IMR-90 (cell line): ENCODE data around the gene PHC2. TPM values are rescaled to one million over a fixed set of nuclear protein-coding genes. Genes with fewer than 3 reads are reported as not detected.
A peak's percentile ranks its signal among the peaks of the same experiment; 100 is the strongest.

Experiments
- ATAC-seq: fragments of 200-7000 bp; cut with Tn5 transposase; 2 replicates; pipeline ENCODE4 v1.9.1; 2020; ENCODE audit warnings: low read depth, mild to moderate bottlenecking, moderate library complexity
- BruUV-seq: library from RNA; stranded (reverse); fragments of 400-500 nt; replicated peaks from 2 replicates; lab custom pipeline; 2021; lab: Mats Ljungman, UMichigan
- CTCF ChIA-PET: fragments of 300-600 bp; formaldehyde crosslinking; extraction: SDS; loops from one replicate; lab custom pipeline; 2021; ENCODE audit warnings: antibody characterized with exemption; lab: Yijun Ruan, JAX
- POLR2A ChIA-PET: fragments of 300-600 bp; sonication (Branson Sonifier 250); formaldehyde crosslinking; loops from one replicate; lab custom pipeline; 2022; ENCODE audit warnings: antibody characterized with exemption; ENCODE audit not compliant: unreplicated experiment; lab: Charles Lee
- DNase-seq: peaks from one replicate; pipeline ENCODE4 v3.0.0; 2013
- H2AFZ ChIP-seq: replicated peaks from 2 replicates; pipeline ENCODE3; 2013; ENCODE audit warnings: low read length, mild to moderate bottlenecking; ENCODE audit not compliant: poor library complexity
- H2AK5ac ChIP-seq: 2 replicates; pipeline ENCODE4 v1.6.1; 2013; ENCODE audit warnings: low read depth, low read length, inconsistent platforms
- H2AK9ac ChIP-seq: replicated peaks from 2 replicates; pipeline ENCODE3; 2013; ENCODE audit warnings: mild to moderate bottlenecking, low read depth, low read length, moderate library complexity; ENCODE audit not compliant: poor library complexity
- H2BK120ac ChIP-seq: 2 replicates; pipeline ENCODE4 v1.6.1; 2013; ENCODE audit warnings: low read depth, low read length, inconsistent platforms
- H2BK15ac ChIP-seq: 3 replicates; pipeline ENCODE4 v1.6.1; 2013; ENCODE audit warnings: low read depth, low read length, inconsistent platforms
- H2BK20ac ChIP-seq: 2 replicates; pipeline ENCODE4 v1.6.1; 2013; ENCODE audit warnings: low read depth, mild to moderate bottlenecking, inconsistent platforms, low read length, moderate library complexity
- H2BK5ac ChIP-seq: 2 replicates; pipeline ENCODE4 v1.6.1; 2013; ENCODE audit warnings: mild to moderate bottlenecking, low read depth, low read length, inconsistent platforms; ENCODE audit not compliant: poor library complexity, severe bottlenecking
- H3K14ac ChIP-seq: replicated peaks from 2 replicates; pipeline ENCODE4 v1.6.1; 2013; ENCODE audit warnings: low read depth, low read length, inconsistent platforms
- H3K18ac ChIP-seq: 2 replicates; pipeline ENCODE4 v1.6.1; 2013; ENCODE audit warnings: low read depth, low read length, control low read depth
- H3K23ac ChIP-seq: 2 replicates; pipeline ENCODE4 v1.6.1; 2013; ENCODE audit warnings: low read depth, low read length, inconsistent platforms
- H3K27ac ChIP-seq: 2 replicates; pipeline ENCODE4 v1.5.1; 2013; ENCODE audit warnings: mild to moderate bottlenecking, control low read depth, low read length; ENCODE audit not compliant: insufficient read depth
- H3K27me3 ChIP-seq: 2 replicates; pipeline ENCODE4 v1.6.1; 2013; ENCODE audit warnings: low read length; ENCODE audit not compliant: control insufficient read depth, insufficient read depth
- H3K36me3 ChIP-seq: 2 replicates; pipeline ENCODE4 v1.6.1; 2013; ENCODE audit warnings: low read length, mixed read lengths; ENCODE audit not compliant: control insufficient read depth, insufficient read depth
- H3K4ac ChIP-seq: 2 replicates; pipeline ENCODE4 v1.6.1; 2013; ENCODE audit warnings: low read depth, low read length, inconsistent platforms
- H3K4me1 ChIP-seq: 2 replicates; pipeline ENCODE4 v1.6.1; 2013; ENCODE audit warnings: low read length, mixed read lengths; ENCODE audit not compliant: control insufficient read depth, insufficient read depth
- H3K4me2 ChIP-seq: 2 replicates; pipeline ENCODE4 v1.6.1; 2013; ENCODE audit warnings: low read depth, mild to moderate bottlenecking, control low read depth, low read length, moderate library complexity
- H3K4me3 ChIP-seq: 2 replicates; pipeline ENCODE4 v1.5.1; 2013; ENCODE audit warnings: low read depth, mild to moderate bottlenecking, control low read depth, low read length, moderate library complexity; ENCODE audit not compliant: insufficient read depth
- H3K56ac ChIP-seq: 2 replicates; pipeline ENCODE4 v1.6.1; 2013; ENCODE audit warnings: low read length, inconsistent platforms; ENCODE audit not compliant: insufficient read depth; ENCODE audit errors: extremely low read depth
- H3K79me1 ChIP-seq, 2 experiments: 2 replicates each; pipeline ENCODE4 v1.6.1; 2013; ENCODE audit warnings: low read length in 2 of 2, inconsistent platforms in 1 of 2, low read depth in 1 of 2
- H3K9ac ChIP-seq: 2 replicates; pipeline ENCODE4 v1.6.1; 2013; ENCODE audit warnings: low read depth, low read length, control low read depth
- H3K9me1 ChIP-seq: 2 replicates; pipeline ENCODE4 v1.6.1; 2013; ENCODE audit warnings: low read length, inconsistent platforms; ENCODE audit not compliant: insufficient read depth
- H3K9me3 ChIP-seq: 2 replicates; pipeline ENCODE4 v1.6.1; 2013; ENCODE audit warnings: low read length; ENCODE audit not compliant: control insufficient read depth, insufficient read depth
- H4K20me1 ChIP-seq: 2 replicates; pipeline ENCODE4 v1.6.1; 2013; ENCODE audit warnings: low read length, inconsistent platforms; ENCODE audit not compliant: insufficient read depth
- H4K5ac ChIP-seq: 2 replicates; pipeline ENCODE4 v1.6.1; 2013; ENCODE audit warnings: mild to moderate bottlenecking, low read depth, low read length, control low read depth
- H4K8ac ChIP-seq, 2 experiments: 2 replicates each; pipeline ENCODE4 v1.6.1; 2013; ENCODE audit warnings: low read depth in 2 of 2, low read length in 2 of 2, control low read depth in 1 of 2, inconsistent platforms in 1 of 2
- H4K91ac ChIP-seq: 2 replicates; pipeline ENCODE4 v1.6.1; 2013; ENCODE audit warnings: low read depth, low read length, inconsistent platforms; ENCODE audit not compliant: insufficient read depth
- CHD1 ChIP-seq: IDR thresholded peaks from 2 replicates; pipeline ENCODE4 v1.6.1; 2012; ENCODE audit warnings: low read depth, low read length, improper control_type of control experiment
- MAZ ChIP-seq: IDR thresholded peaks from 2 replicates; pipeline ENCODE4 v1.6.1; 2012; ENCODE audit warnings: low read depth, mild to moderate bottlenecking, low read length, improper control_type of control experiment, moderate library complexity, borderline replicate concordance
- RAD21 ChIP-seq: IDR thresholded peaks from 2 replicates; pipeline ENCODE4 v1.6.1; 2012; ENCODE audit warnings: low read length, improper control_type of control experiment
- WGBS, 2 experiments: methylation state at CpG; one replicate each; pipeline versions ENCODE4 v1.1.5 to v1.1.7; 2013; ENCODE audit warnings: missing lambda C conversion rate in 2 of 2; ENCODE audit not compliant: insufficient read length in 1 of 2; ENCODE audit errors: extremely low coverage in 2 of 2; 5-methylcytosine and 5-hydroxymethylcytosine counted together
- dilution Hi-C: fragments of 300-500 bp; cut with HindIII; formaldehyde crosslinking; loops from one replicate; pipeline ENCODE4 v1.14.3; 2018; ENCODE audit warnings: low sequenced_read_pairs; ENCODE audit not compliant: unreplicated experiment
- in situ Hi-C: fragments of 300-500 bp; cut with MboI; formaldehyde crosslinking; loops from 3 replicates; pipeline ENCODE4 v1.14.3; 2019; ENCODE audit warnings: low sequenced_read_pairs, inconsistent platforms, mixed read lengths
- intact Hi-C: fragments of 100-400 bp; cut with micrococcal nuclease; formaldehyde crosslinking; loops from 2 replicates; pipeline ENCODE4 v1.10.0; 2022
- polyA plus RNA-seq, 3 experiments: library from polyadenylated mRNA; depleted of rRNA; stranded (reverse); fragments of >200 nt; gene quantifications; 2 replicates each; pipeline ENCODE4 v1.2.3, GENCODE V29; 2012; ENCODE audit warnings: low replicate concordance in 1 of 3
- total RNA-seq: library from RNA; depleted of rRNA; stranded (reverse); fragments of >200 nt; gene quantifications from 2 replicates; pipeline ENCODE4 v1.2.3, GENCODE V29; 2012

Gene PHC2
- total and polyA plus RNA-seq, 2 of the 4 experiments (the other 2 are of a cell fraction), result 46.4 to 98.1 TPM

GRCh38 chr1:33342041-33342723 is 88.7 kb downstream of the PHC2 start (continued):
- TF ChIP-seq MAZ (peak; percentile 97), RAD21 (no peak; the same call in 1 of the 2 replicates)

- in situ Hi-C loops, result no loop called here
- peak overlapping the region; percentile 71 for H3K27ac ChIP-seq
These were observed 89.7 kb downstream of the PHC2 start for GRCh38 chr1:33341190-33341589.

More at GRCh38 chr1:33341190-33341589, 89.7 kb downstream of the PHC2 start:
- Histone ChIP-seq H2BK120ac (no peak overlapping the region), H2AK5ac (peak overlapping the region; percentile 57), H3K14ac (peak overlapping the region; percentile 28), H2BK5ac (peak overlapping the region; percentile 85), H3K4me2 (peak overlapping the region; percentile 13; the same call in 1 of the 2 replicates), H3K79me1 (peaks cover 0 to 52% of the 10 kb centered on the region in 2 experiments; a peak in 2 of 4 replicates), H3K9ac (0 out of 2 replicates have a peak overlapping the region, but pooled peaks have one; percentile 13), H3K4me1 (peaks cover 54% of the 10 kb centered on the region), H3K4me3 (no peak overlapping the region), H3K23ac (peak overlapping the region; percentile 33), H4K20me1 (peaks cover 94% of the 10 kb centered on the region), H4K91ac (no peak overlapping the region), H4K5ac (no peak overlapping the region), H3K56ac (no peak overlapping the region), H2AK9ac (no peak overlapping the region), H3K36me3 (peaks cover 20% of the 10 kb centered on the region), H3K18ac (peak overlapping the region; percentile 8; the same call in 1 of the 2 replicates), H3K27me3 (no peaks in the 10 kb centered on the region), H2BK20ac (0 out of 2 replicates have a peak overlapping the region, but pooled peaks have one; percentile 1), H3K9me1 (peaks cover 39% of the 10 kb centered on the region), H3K4ac (peak overlapping the region; percentile 58), H2BK15ac (peak overlapping the region; percentile 8; the same call in 1 of the 3 replicates), H4K8ac (0 out of 4 replicates have a peak overlapping the region, but pooled peaks have one; percentile 1 to 41), H3K9me3 (no peaks in the 10 kb centered on the region), H2AFZ (no peak overlapping the region)
- no CpG with 5 or more reads among the region's 6 CpGs for WGBS, 2 experiments
- ChIA-PET POLR2A (no interaction called here), CTCF (no interaction called here)
- no peak for DNase-seq
- no peak for TF ChIP-seq CHD1
- intact Hi-C loops (no loop called here), dilution Hi-C loops (no loop called here)
- no TSS peak for BruUV-seq
- ATAC-seq, result no peak
